Body of pancreas (tissue), 4 donors: Measurements from ENCODE around the gene FYCO1. TPM values are rescaled to one million over a fixed set of nuclear protein-coding genes. Genes with fewer than 3 reads are reported as not detected.

Experiments used
- ATAC-seq: fragments of 150-250 bp; one replicate; pipeline ENCODE4 v1.9.1; 2016
- DNase-seq, 4 donors: peaks; one replicate each; pipeline ENCODE4 v3.0.0-alpha.2; 2019
- H3K27ac ChIP-seq, 4 donors: fragments of 200-600 bp; sonication (generic); 1 replicate in 3 of 4; 2 replicates in 1 of 4; pipeline versions ENCODE4 v1.5.1 to v1.6.1; 2016 to 2019; ENCODE audit warnings: mild to moderate bottlenecking in 1 of 4, mixed read lengths in 1 of 4, moderate library complexity in 1 of 4
- H3K27me3 ChIP-seq, 2 donors: fragments of 200-600 bp; sonication (generic); one replicate each; pipeline ENCODE4 v1.6.0; 2016; ENCODE audit warnings: mild to moderate bottlenecking in 1 of 2
- H3K36me3 ChIP-seq, 2 donors: fragments of 200-600 bp; sonication (generic); replicated peaks in 1 of 2; 2 replicates each; pipeline ENCODE4 v1.5.1; 2016; ENCODE audit warnings: low read depth in 2 of 2; ENCODE audit not compliant: insufficient read depth in 1 of 2
- H3K4me1 ChIP-seq: fragments of 200-600 bp; sonication (generic); one replicate; pipeline ENCODE4 v1.6.0; 2016
- H3K4me3 ChIP-seq, 2 donors: fragments of 200-600 bp; sonication (generic); 1 replicate in 1 of 2; 2 replicates in 1 of 2; pipeline ENCODE4 v1.5.1; 2016 to 2019
- H3K9me3 ChIP-seq, 3 donors: fragments of 200-600 bp; sonication (generic); 1 replicate in 2 of 3; 2 replicates in 1 of 3; pipeline ENCODE4 v1.5.1; 2016
- CTCF ChIP-seq, 7 experiments: fragments of 450-650 bp in 4 of 7; fragments of 200-600 bp in 3 of 7; sonication (generic) in 3 of 7; IDR thresholded peaks; one replicate each; pipeline ENCODE4 v1.5.1; 2016 to 2019; ENCODE audit warnings: antibody characterized with exemption in 7 of 7
- POLR2A ChIP-seq, 3 donors: fragments of 450-650 bp; IDR thresholded peaks; one replicate each; pipeline ENCODE4 v1.6.1; 2016; ENCODE audit warnings: antibody characterized with exemption in 3 of 3, mild to moderate bottlenecking in 2 of 3
- WGBS, 2 donors: methylation state at CpG; one replicate each; pipeline ENCODE4 v1.1.5; 2017; 5-methylcytosine and 5-hydroxymethylcytosine counted together
- intact Hi-C: fragments of 100-400 bp; cut with DNase I; formaldehyde crosslinking; loops from one replicate; pipeline ENCODE4 v1.15.1; 2023
- total RNA-seq, 2 donors: library from RNA; depleted of rRNA; stranded (reverse); fragments of >200 nt; gene quantifications; one replicate each; pipeline ENCODE4 v1.1.0, GENCODE V29; 2016

Gene FYCO1
- total RNA-seq, 2 donors from 2014 or later, result 20.0 to 25.4 TPM

DNA sequence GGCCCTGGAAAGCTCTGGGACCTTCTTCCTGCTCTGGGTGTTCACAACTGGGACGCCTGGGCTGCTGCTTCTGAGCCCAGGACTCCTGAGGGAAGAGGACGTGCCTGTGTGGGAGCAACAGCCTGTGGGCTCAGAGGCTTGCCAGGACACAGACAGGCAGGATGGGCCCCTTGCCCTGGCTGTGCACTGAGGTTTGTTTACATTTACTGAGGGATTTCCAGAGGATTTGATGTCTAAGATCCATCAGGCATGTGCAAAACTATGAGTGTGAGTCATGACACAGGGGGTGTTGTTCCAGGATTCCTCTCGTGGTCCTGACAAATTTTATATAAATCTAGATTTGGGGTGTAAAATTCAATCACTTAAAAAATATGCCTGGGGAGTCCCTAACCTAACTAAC lies 98.7 kb downstream of the FYCO1 start:
- TF ChIP-seq POLR2A (IDR thresholded peaks at IDR 0.05), result no peak
- TF ChIP-seq CTCF (IDR thresholded peaks at IDR 0.05), result no peak
- Histone ChIP-seq H3K36me3 (no peaks in the 10 kb centered on the region), H3K4me1 (no peaks in the 10 kb centered on the region), H3K4me3 (no peak overlapping the region), H3K9me3 (no peaks in the 10 kb centered on the region), H3K27me3 (no peaks in the 10 kb centered on the region), H3K27ac (no peak overlapping the region)
- 87% methylated on average over 2 to 3 of the region's 3 CpGs for WGBS, 2 donors
- DNase-seq, result no peak
- intact Hi-C loops, result no loop called here
- ATAC-seq, result no peak

DNA sequence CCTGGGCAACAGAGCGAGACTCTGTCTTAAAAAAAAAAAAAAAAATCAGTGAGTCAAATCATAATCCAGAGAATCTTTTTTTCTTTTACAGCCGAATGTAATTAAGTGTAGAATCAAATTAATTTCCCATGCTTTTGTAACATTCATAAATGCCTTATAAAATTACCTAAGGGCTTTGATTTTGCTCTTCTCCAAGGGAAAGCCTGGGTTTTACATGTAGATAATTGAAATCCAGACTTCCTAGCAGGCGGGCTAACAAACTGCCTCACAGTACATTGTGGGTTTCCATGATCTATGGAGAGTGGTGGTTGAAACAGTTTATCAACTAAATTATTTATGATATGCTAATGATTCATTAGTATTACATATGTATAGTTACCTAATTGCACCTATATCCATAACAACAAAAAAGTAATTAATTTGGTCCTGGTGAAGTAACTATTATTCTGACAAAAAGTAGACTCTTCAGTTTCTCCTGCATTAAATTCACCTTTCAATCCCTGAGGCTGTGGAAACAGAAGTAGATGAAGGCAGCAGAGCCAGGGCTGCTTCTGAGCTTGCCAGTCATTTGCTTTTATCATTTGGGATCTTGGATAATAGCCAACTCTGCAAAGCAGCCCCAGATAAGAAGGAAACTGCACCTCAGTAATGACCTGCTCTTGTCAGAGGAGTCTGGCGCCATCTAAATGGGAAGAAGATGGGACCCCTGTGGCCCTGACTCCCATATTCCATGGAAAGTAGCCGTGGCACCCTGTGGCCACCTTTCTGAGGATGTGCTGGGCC lies 99.7 kb downstream of the FYCO1 start:
- no peak for ATAC-seq
- WGBS, 2 donors, result 90 to 93% methylated on average over 5 of the region's 5 CpGs
- intact Hi-C loops, result no loop called here

GRCh38 chr3:45894015-45894414 lies 101.6 kb downstream of the FYCO1 start:
- TF ChIP-seq POLR2A (IDR thresholded peaks at IDR 0.05) (no peak), CTCF (IDR thresholded peaks at IDR 0.05) (no peak)
- WGBS, 2 donors, result 69 to 80% methylated on average over 6 of the region's 6 CpGs

More for the DNA sequence above, 99.7 kb downstream of the FYCO1 start:
- Histone ChIP-seq H3K4me1 (no peaks in the 10 kb centered on the region), H3K36me3 (no peaks in the 10 kb centered on the region), H3K9me3 (no peaks in the 10 kb centered on the region), H3K27ac (no peak overlapping the region), H3K27me3 (no peaks in the 10 kb centered on the region), H3K4me3 (no peak overlapping the region)
- TF ChIP-seq CTCF (IDR thresholded peaks at IDR 0.05) (no peak), POLR2A (IDR thresholded peaks at IDR 0.05) (no peak)
- no peak for DNase-seq

GRCh38 chr3:45892161-45892560 lies 103.5 kb downstream of the FYCO1 start:
- intact Hi-C loops, result no loop called here
- DNase-seq (no peak), ATAC-seq (no peak)
- Histone ChIP-seq H3K4me3 (no peak overlapping the region), H3K4me1 (no peaks in the 10 kb centered on the region), H3K9me3 (no peaks in the 10 kb centered on the region), H3K36me3 (no peaks in the 10 kb centered on the region), H3K27me3 (no peaks in the 10 kb centered on the region), H3K27ac (no peak overlapping the region)
- TF ChIP-seq CTCF (IDR thresholded peaks at IDR 0.05), result no peak
- no peak for TF ChIP-seq POLR2A (IDR thresholded peaks at IDR 0.05)
- WGBS, 2 donors, result 89 to 90% methylated on average over 1 of the region's 1 CpG

More at GRCh38 chr3:45894015-45894414, 101.6 kb downstream of the FYCO1 start:
- Histone ChIP-seq H3K4me1 (no peaks in the 10 kb centered on the region), H3K9me3 (no peaks in the 10 kb centered on the region), H3K27me3 (no peaks in the 10 kb centered on the region), H3K4me3 (no peak overlapping the region), H3K36me3 (no peaks in the 10 kb centered on the region), H3K27ac (no peak overlapping the region)
- intact Hi-C loops, result no loop called here
- DNase-seq, result no peak
- no peak for ATAC-seq

- Histone ChIP-seq H3K36me3 (no peaks in the 10 kb centered on the region), H3K9me3 (no peaks in the 10 kb centered on the region), H3K27ac (no peak overlapping the region), H3K4me3 (no peak overlapping the region), H3K27me3 (no peaks in the 10 kb centered on the region), H3K4me1 (no peaks in the 10 kb centered on the region)
- ATAC-seq (no peak), DNase-seq (peak; percentile 14 to 36 (median 25))
- intact Hi-C loops, result no loop called here
- TF ChIP-seq POLR2A (IDR thresholded peaks at IDR 0.05) (no peak), CTCF (IDR thresholded peaks at IDR 0.05) (no peak)
- WGBS, 2 donors, result 37 to 56% methylated on average over 3 of the region's 3 CpGs
Measured at GRCh38 chr3:45890405-45890804, 105.2 kb downstream of the FYCO1 start.
